NCI-H748 treated with DMSO at 0.1 percent for 48 hours (cell line): ENCODE results near the gene CHSY3.

Experiments used
- DNase-seq: peaks from one replicate; lab custom pipeline; 2025; lab: John Stamatoyannopoulos, UW

Gene CHSY3

GRCh38 chr5:129904102-129904666 lies at the start of gene CHSY3:
Gene CHSY3 (plus strand): TSS chr5:129904465.
- peak; percentile 46 for DNase-seq

- no peak for DNase-seq
Measured at GRCh38 chr5:129856325-129856724, 47.9 kb upstream of the CHSY3 start.

GRCh38 chr5:129857116-129857515 lies 47.1 kb upstream of the CHSY3 start:
- no peak for DNase-seq

GRCh38 chr5:129858131-129858675 lies 46.1 kb upstream of the CHSY3 start:
- no peak for DNase-seq

GRCh38 chr5:129884322-129884721 lies 19.9 kb upstream of the CHSY3 start:
- no peak for DNase-seq

- no peak for DNase-seq
Measured at GRCh38 chr5:129899454-129899853, 4.8 kb upstream of the CHSY3 start.

GRCh38 chr5:129902816-129903215 lies 1.4 kb upstream of the CHSY3 start:
- DNase-seq, result no peak

GRCh38 chr5:129903466-129904101 lies 681 bp upstream of the CHSY3 start:
- DNase-seq, result no peak

GRCh38 chr5:129904667-129905472 lies 605 bp downstream of the CHSY3 start:
- no peak for DNase-seq

GRCh38 chr5:129905473-129906176 lies 1.4 kb downstream of the CHSY3 start:
- DNase-seq, result peak; percentile 24

GRCh38 chr5:129906177-129906887 lies 2.1 kb downstream of the CHSY3 start:
- no peak for DNase-seq

- DNase-seq, result no peak
Measured at GRCh38 chr5:129909225-129909624, 5.0 kb downstream of the CHSY3 start.

GRCh38 chr5:129912601-129913255 lies 8.5 kb downstream of the CHSY3 start:
- DNase-seq, result no peak

- no peak for DNase-seq
Measured at GRCh38 chr5:129915415-129915814, 11.2 kb downstream of the CHSY3 start.

- DNase-seq, result no peak
Measured at GRCh38 chr5:129917224-129917623, 13.0 kb downstream of the CHSY3 start.

GRCh38 chr5:129921204-129921603 lies 16.9 kb downstream of the CHSY3 start:
- DNase-seq, result no peak

GRCh38 chr5:129930221-129930620 lies 26.0 kb downstream of the CHSY3 start:
- DNase-seq, result no peak

GRCh38 chr5:129935626-129936025 lies 31.4 kb downstream of the CHSY3 start:
- DNase-seq, result no peak

- no peak for DNase-seq
Measured at GRCh38 chr5:129938077-129938476, 33.8 kb downstream of the CHSY3 start.

GRCh38 chr5:129943936-129944335 lies 39.7 kb downstream of the CHSY3 start:
- no peak for DNase-seq

GRCh38 chr5:129945028-129945427 lies 40.8 kb downstream of the CHSY3 start:
- DNase-seq, result no peak
